DND-41 (cell line): ENCODE measurements around the gene ESPL1.

Source experiments
- ATAC-seq: fragments of 200-7000 bp; cut with Tn5 transposase; 3 replicates; pipeline ENCODE4 v1.9.1; 2021; ENCODE audit warnings: low read depth; ENCODE audit not compliant: insufficient read depth
- DNase-seq: peaks from one replicate; pipeline ENCODE4 v3.0.0-alpha.2; 2020
- H2AFZ ChIP-seq: 2 replicates; pipeline ENCODE4 v1.6.0; 2012; ENCODE audit warnings: low read depth, low read length
- H3K27ac ChIP-seq: 2 replicates; pipeline ENCODE4 v1.5.1; 2012; ENCODE audit warnings: low read length, inconsistent platforms
- H3K27me3 ChIP-seq: fragments of 200-600 bp; sonication (generic); 2 replicates; pipeline ENCODE4 v1.6.0; 2012; ENCODE audit warnings: low read length, mild to moderate bottlenecking, inconsistent platforms; ENCODE audit not compliant: insufficient read depth, poor library complexity
- H3K36me3 ChIP-seq: 2 replicates; pipeline ENCODE4 v1.5.1; 2012; ENCODE audit warnings: low read length, inconsistent platforms; ENCODE audit not compliant: insufficient read depth
- H3K4me1 ChIP-seq: 2 replicates; pipeline ENCODE4 v1.5.1; 2012; ENCODE audit warnings: mild to moderate bottlenecking, low read length; ENCODE audit not compliant: insufficient read depth
- H3K4me2 ChIP-seq: 2 replicates; pipeline ENCODE4 v1.6.0; 2012; ENCODE audit warnings: mild to moderate bottlenecking, moderate library complexity, low read length, inconsistent platforms; ENCODE audit not compliant: insufficient read depth
- H3K4me3 ChIP-seq, 2 experiments: fragments of 200-600 bp in 1 of 2; shearing (Covaris generic) in 1 of 2; 2 replicates each; pipeline ENCODE4 v1.5.1; 2012 to 2016; ENCODE audit warnings: inconsistent platforms in 2 of 2, low read length in 2 of 2, mild to moderate bottlenecking in 2 of 2, low read depth in 1 of 2, moderate library complexity in 1 of 2
- H3K79me2 ChIP-seq: 2 replicates; pipeline ENCODE4 v1.6.0; 2012; ENCODE audit warnings: low read length, inconsistent platforms; ENCODE audit not compliant: insufficient read depth
- H3K9ac ChIP-seq: 2 replicates; pipeline ENCODE4 v1.6.0; 2012; ENCODE audit warnings: low read depth, mild to moderate bottlenecking, inconsistent platforms, low read length, moderate library complexity
- H3K9me3 ChIP-seq: 2 replicates; pipeline ENCODE4 v1.5.1; 2012; ENCODE audit warnings: low read length, moderate library complexity, mild to moderate bottlenecking, inconsistent platforms; ENCODE audit not compliant: insufficient read depth, severe bottlenecking
- H4K20me1 ChIP-seq: 2 replicates; pipeline ENCODE4 v1.6.0; 2012; ENCODE audit warnings: low read length; ENCODE audit not compliant: insufficient read depth
- CTCF ChIP-seq: IDR thresholded peaks from 2 replicates; pipeline ENCODE4 v1.5.1; 2012; ENCODE audit warnings: borderline replicate concordance, low read length, moderate library complexity, mild to moderate bottlenecking; ENCODE audit not compliant: poor library complexity, severe bottlenecking; ENCODE audit errors: extremely low read depth
- EZH2 ChIP-seq: IDR thresholded peaks from 3 replicates; pipeline ENCODE4 v1.6.1; 2012; ENCODE audit warnings: borderline replicate concordance, low read depth, mild to moderate bottlenecking, moderate library complexity, low read length, inconsistent platforms; ENCODE audit not compliant: severe bottlenecking

Gene ESPL1

GRCh38 chr12:53245286-53245685, 22.8 kb upstream of the ESPL1 start:
- no peaks in the 10 kb centered on the region for H4K20me1 ChIP-seq
- H3K9ac ChIP-seq = no peak overlapping the region
- TF ChIP-seq EZH2 (no peak), CTCF (no peak)
- H3K4me3 ChIP-seq = no peak overlapping the region
- ATAC-seq = no peak
- no peak for DNase-seq
- no peak overlapping the region for H3K4me2 ChIP-seq
- no peaks in the 10 kb centered on the region for H3K79me2 ChIP-seq
- H2AFZ ChIP-seq = no peak overlapping the region
- H3K36me3 ChIP-seq = no peaks in the 10 kb centered on the region
- H3K27me3 ChIP-seq = peaks cover 12% of the 10 kb centered on the region
- no peak overlapping the region for H3K27ac ChIP-seq
- no peaks in the 10 kb centered on the region for H3K9me3 ChIP-seq
- no peaks in the 10 kb centered on the region for H3K4me1 ChIP-seq

- no peak for TF ChIP-seq EZH2
- peak; percentile 62 for TF ChIP-seq CTCF
- H3K79me2 ChIP-seq = peaks cover 22% of the 10 kb centered on the region
- H3K36me3 ChIP-seq = peaks cover 23% of the 10 kb centered on the region
- H2AFZ ChIP-seq = peak overlapping the region; percentile 91
- H3K9ac ChIP-seq = peak overlapping the region; percentile 86
- peaks cover 29% of the 10 kb centered on the region for H3K4me1 ChIP-seq
- H3K4me3 ChIP-seq = peak overlapping the region; percentile 79 to 96
- DNase-seq (peak; percentile 78), ATAC-seq (peak; percentile 89)
- 0 out of 2 replicates have a peak, but pooled peaks cover 3% of the 10 kb centered on the region for H4K20me1 ChIP-seq
- no peaks in the 10 kb centered on the region for H3K27me3 ChIP-seq
- H3K9me3 ChIP-seq = no peaks in the 10 kb centered on the region
- peak overlapping the region; percentile 90 for H3K4me2 ChIP-seq
- peak overlapping the region; percentile 81 for H3K27ac ChIP-seq
Observed at GRCh38 chr12:53251477-53252348, 16.4 kb upstream of the ESPL1 start.

GRCh38 chr12:53252349-53252916, 15.7 kb upstream of the ESPL1 start:
- H3K4me3 ChIP-seq = peak overlapping the region; percentile 79 to 96
- DNase-seq (no peak), ATAC-seq (peak; percentile 16)
- peaks cover 22% of the 10 kb centered on the region for H3K79me2 ChIP-seq
- H3K9me3 ChIP-seq = no peaks in the 10 kb centered on the region
- H3K9ac ChIP-seq = peak overlapping the region; percentile 86
- H3K27me3 ChIP-seq = no peaks in the 10 kb centered on the region
- TF ChIP-seq CTCF = no peak
- no peak for TF ChIP-seq EZH2
- peak overlapping the region; percentile 90 for H3K4me2 ChIP-seq
- H2AFZ ChIP-seq = peak overlapping the region; percentile 89
- peak overlapping the region; percentile 81 for H3K27ac ChIP-seq
- H3K36me3 ChIP-seq = peaks cover 23% of the 10 kb centered on the region
- peaks cover 29% of the 10 kb centered on the region for H3K4me1 ChIP-seq
- 0 out of 2 replicates have a peak, but pooled peaks cover 3% of the 10 kb centered on the region for H4K20me1 ChIP-seq
